Stomach smooth muscle (tissue), 2 donors: ENCODE results near the gene LRRC31.

Source experiments
- H3K27ac ChIP-seq: one replicate; pipeline ENCODE4 v1.7.0; 2013; ENCODE audit warnings: mild to moderate bottlenecking, low read length, inconsistent platforms
- H3K27me3 ChIP-seq, 2 donors: one replicate each; pipeline ENCODE4 v1.7.0; 2013; ENCODE audit warnings: low read length in 2 of 2; ENCODE audit not compliant: insufficient read depth in 2 of 2, control insufficient read depth in 1 of 2
- H3K36me3 ChIP-seq, 2 donors: one replicate each; pipeline ENCODE4 v1.7.0; 2013; ENCODE audit warnings: low read length in 2 of 2; ENCODE audit not compliant: control insufficient read depth in 2 of 2, insufficient read depth in 2 of 2
- H3K4me1 ChIP-seq: one replicate; pipeline ENCODE4 v1.7.0; 2013; ENCODE audit warnings: low read length; ENCODE audit not compliant: control insufficient read depth, insufficient read depth
- H3K4me3 ChIP-seq, 2 donors: one replicate each; pipeline ENCODE4 v1.7.0; 2013; ENCODE audit warnings: low read length in 2 of 2
- H3K9ac ChIP-seq, 2 donors: one replicate each; pipeline ENCODE4 v1.7.0; 2013; ENCODE audit warnings: low read length in 2 of 2, mild to moderate bottlenecking in 1 of 2
- H3K9me3 ChIP-seq, 2 donors: one replicate each; pipeline ENCODE4 v1.7.0; 2013; ENCODE audit warnings: low read length in 2 of 2; ENCODE audit not compliant: control insufficient read depth in 2 of 2
- donor health status: healthy.
- donor health status: Pancreatic carcinoma.

Gene LRRC31

DNA sequence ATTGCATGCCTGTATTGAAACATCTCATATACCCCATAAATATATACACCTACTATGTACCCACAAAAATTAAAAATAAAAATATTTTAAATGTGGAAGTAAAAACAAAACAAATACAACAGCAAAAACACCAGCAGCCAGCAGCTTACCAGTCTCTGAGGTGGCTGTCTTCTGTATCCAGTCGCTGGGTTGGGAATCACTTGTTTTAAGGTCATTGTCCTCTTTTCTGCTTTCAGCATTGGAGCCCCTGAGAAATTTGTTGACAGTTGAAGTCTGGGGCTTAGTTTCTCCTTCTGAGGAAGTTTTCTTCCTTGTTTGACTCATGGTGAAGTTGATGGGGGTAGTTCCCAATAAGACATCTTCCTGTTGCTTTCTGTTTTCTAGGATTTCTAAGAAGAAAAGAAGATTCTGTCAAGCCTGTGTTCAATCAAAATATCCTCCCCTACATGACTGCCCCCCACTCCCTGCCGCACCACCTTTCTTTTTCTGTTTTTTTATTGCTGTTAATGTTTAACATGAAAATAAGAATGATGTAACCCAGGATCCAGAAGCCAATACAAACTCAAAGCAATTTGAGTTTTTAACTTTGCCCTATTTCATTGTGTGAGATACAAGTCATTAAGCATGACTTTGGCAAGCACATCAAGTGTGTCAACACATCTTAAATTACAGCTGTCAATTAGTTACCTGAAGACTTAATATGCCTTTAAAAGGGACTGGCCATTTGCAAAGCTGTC lies at the start of gene LRRC31:
Gene LRRC31 (minus strand): TSS at position 452 of the 737 bp plus-strand sequence. CDS start 128 bp downstream, at position 324.
- Histone ChIP-seq H3K9ac (no peak within 1 kb of the TSS), H3K4me3 (no peak within 1 kb of the TSS), H3K27ac (no peak within 1 kb of the TSS), H3K9me3 (no peaks in the 10 kb centered on the region), H3K27me3 (no peaks in the 10 kb centered on the region), H3K4me1 (no peaks in the 10 kb centered on the region), H3K36me3 (no peaks in the 10 kb centered on the region)

DNA sequence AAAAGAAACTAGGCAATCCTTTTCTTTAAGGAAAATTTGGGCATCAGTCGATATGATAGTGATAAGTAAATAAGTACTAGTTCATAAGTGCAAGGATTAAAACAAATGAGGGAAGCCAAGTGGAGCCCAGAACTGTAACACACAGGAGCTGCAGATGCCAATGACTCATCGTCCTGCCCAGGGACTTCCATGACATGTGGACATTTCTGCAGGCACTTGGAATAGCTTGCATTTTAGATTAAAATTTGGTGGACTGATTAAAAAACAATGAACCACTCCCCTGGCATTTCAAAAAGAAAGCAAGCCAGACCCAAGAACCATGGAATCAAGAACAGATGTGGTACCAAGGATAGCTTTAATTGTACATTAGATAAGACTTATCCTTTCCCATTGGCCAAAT lies 44.6 kb upstream of the LRRC31 start:
- no peak overlapping the region for H3K4me3 ChIP-seq
- no peaks in the 10 kb centered on the region for H3K27me3 ChIP-seq
- H3K9ac ChIP-seq, result no peak overlapping the region
- H3K4me1 ChIP-seq, result no peaks in the 10 kb centered on the region
- no peaks in the 10 kb centered on the region for H3K36me3 ChIP-seq
- H3K9me3 ChIP-seq, result no peaks in the 10 kb centered on the region
- no peak overlapping the region for H3K27ac ChIP-seq

DNA sequence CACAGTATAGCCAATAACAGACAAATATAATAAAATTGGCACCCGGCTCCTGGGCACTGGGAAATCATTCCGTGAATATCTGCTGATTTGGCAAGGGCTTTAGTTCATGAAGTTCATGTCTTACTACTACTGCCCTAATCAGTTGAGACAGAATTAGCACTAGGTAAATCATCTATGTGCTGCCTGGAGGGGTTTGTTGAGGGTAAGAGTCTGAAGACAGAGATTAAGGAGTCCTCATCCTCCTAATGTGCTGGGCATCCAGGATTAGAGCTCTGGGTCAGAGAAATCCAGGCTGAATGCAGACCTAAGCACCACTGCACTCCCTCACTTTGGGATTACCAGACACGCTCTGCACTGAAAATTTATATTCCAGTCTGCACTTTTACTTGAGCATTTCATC lies 43.6 kb upstream of the LRRC31 start:
- no peaks in the 10 kb centered on the region for H3K4me1 ChIP-seq
- no peak overlapping the region for H3K9ac ChIP-seq

DNA sequence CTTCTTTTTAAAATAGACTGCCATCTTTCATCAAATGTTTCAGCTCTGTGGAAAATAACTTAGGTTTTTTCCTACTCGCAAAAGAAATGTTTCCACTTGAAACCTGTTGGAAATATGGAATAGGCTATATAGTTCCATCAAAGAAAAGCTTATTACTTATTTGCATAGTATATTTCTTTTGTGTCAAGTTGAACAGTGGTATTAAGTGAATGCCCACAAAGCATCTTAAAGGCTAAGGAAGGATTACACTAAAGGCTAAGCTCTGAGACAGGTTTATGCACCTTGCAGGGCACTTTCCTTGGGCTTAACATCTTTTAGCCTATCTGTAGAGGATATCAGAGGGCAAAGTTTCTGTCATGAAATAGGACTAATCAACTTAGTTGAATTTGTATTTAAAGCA lies 41.5 kb upstream of the LRRC31 start, which contains the start of gene SAMD7:
Gene SAMD7 (plus strand): TSS at position 301 of the 400 bp plus-strand sequence. CDS start 7,927 bp downstream, outside the sequence.
- Histone ChIP-seq H3K4me1 (no peaks in the 10 kb centered on the region), H3K9me3 (no peaks in the 10 kb centered on the region)

More for the DNA sequence above, 43.6 kb upstream of the LRRC31 start:
- H3K9me3 ChIP-seq, result no peaks in the 10 kb centered on the region
- no peak overlapping the region for H3K4me3 ChIP-seq
- H3K36me3 ChIP-seq, result no peaks in the 10 kb centered on the region
- no peaks in the 10 kb centered on the region for H3K27me3 ChIP-seq
- no peak overlapping the region for H3K27ac ChIP-seq

DNA sequence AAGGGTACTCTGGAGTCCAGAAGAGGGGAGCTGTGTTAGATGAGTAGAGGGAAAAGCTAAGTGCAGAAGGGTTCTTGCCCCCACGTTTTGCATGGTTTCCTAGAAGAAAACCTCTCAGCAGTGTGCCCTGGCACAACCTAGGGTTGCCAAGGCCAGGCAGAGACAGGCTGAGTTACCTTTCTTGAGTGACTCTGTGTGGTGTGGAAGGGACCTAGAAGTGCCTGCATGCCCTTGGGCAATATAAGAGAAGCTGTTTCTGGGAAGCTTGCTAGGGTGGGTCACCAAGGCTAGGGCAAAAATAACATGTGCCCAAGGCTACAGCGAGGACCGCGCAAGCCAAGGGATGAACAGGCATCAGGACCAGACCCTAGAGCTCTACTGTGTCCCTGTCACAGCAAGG lies 38.2 kb upstream of the LRRC31 start:
- Histone ChIP-seq H3K9ac (no peak overlapping the region), H3K27me3 (no peaks in the 10 kb centered on the region), H3K4me3 (no peak overlapping the region), H3K36me3 (no peaks in the 10 kb centered on the region), H3K27ac (no peak overlapping the region), H3K4me1 (no peaks in the 10 kb centered on the region), H3K9me3 (no peaks in the 10 kb centered on the region)

More for the DNA sequence above, 41.5 kb upstream of the LRRC31 start, which contains the start of gene SAMD7:
- Histone ChIP-seq H3K9ac (no peak within 1 kb of the TSS), H3K4me3 (no peak within 1 kb of the TSS), H3K36me3 (no peaks in the 10 kb centered on the region), H3K27ac (no peak within 1 kb of the TSS), H3K27me3 (no peaks in the 10 kb centered on the region)

GRCh38 chr3:169907476-169907875 lies 37.7 kb upstream of the LRRC31 start:
- H3K9me3 ChIP-seq, result no peaks in the 10 kb centered on the region
- H3K27ac ChIP-seq, result no peak overlapping the region

GRCh38 chr3:169905404-169905803 lies 35.7 kb upstream of the LRRC31 start:
- Histone ChIP-seq H3K27ac (no peak overlapping the region), H3K4me1 (no peaks in the 10 kb centered on the region), H3K4me3 (no peak overlapping the region), H3K9me3 (peaks cover 3 to 4% of the 10 kb centered on the region in 2 donors), H3K36me3 (no peaks in the 10 kb centered on the region), H3K27me3 (no peaks in the 10 kb centered on the region), H3K9ac (no peak overlapping the region)

More at GRCh38 chr3:169907476-169907875, 37.7 kb upstream of the LRRC31 start:
- Histone ChIP-seq H3K4me1 (no peaks in the 10 kb centered on the region), H3K27me3 (no peaks in the 10 kb centered on the region), H3K4me3 (no peak overlapping the region), H3K9ac (no peak overlapping the region), H3K36me3 (no peaks in the 10 kb centered on the region)

DNA sequence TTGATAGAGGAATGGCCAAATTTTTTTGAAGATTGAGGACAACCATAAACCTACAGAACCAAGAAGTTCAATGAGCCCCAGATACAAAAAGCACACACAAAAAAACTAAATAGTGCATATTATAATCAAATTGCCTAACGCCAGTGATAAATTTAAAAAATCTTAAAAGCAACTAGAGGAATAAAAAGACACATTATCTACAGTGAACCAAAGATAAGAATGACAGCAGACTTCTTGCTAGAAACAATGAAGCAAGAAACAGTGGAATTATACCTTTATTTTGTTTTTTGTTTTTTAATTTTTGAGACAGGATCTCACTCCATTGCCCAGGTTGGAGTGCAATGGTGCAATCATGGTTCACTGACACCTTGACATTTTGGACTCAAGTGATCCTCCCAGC lies 31.7 kb upstream of the LRRC31 start:
- H3K36me3 ChIP-seq, result no peaks in the 10 kb centered on the region
- H3K4me3 ChIP-seq, result no peak overlapping the region
- H3K9ac ChIP-seq, result no peak overlapping the region
- no peak overlapping the region for H3K27ac ChIP-seq
- H3K27me3 ChIP-seq, result no peaks in the 10 kb centered on the region
- no peaks in the 10 kb centered on the region for H3K4me1 ChIP-seq
- H3K9me3 ChIP-seq, result peaks cover 3 to 4% of the 10 kb centered on the region in 2 donors

DNA sequence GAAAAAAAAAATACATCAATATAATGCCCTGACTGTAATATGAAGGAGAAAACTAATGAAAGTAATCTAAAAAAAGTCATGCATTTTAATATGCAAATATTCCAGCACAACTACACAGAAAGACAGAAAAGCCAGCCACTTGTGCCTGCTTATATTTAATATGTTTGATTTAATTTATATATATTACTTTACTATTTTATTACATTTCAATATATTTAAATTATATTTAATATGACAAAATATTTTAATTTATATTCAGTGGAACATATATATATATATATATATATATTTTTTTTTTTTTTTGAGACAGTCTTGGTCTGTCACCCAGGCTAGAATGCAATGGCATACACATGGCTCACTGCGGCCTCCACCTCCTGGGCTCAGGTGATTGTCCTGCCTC lies 27.5 kb upstream of the LRRC31 start:
- H3K27ac ChIP-seq, result no peak overlapping the region
- no peak overlapping the region for H3K4me3 ChIP-seq
- peaks cover 3 to 4% of the 10 kb centered on the region in 2 donors for H3K9me3 ChIP-seq
- H3K9ac ChIP-seq, result no peak overlapping the region
- H3K27me3 ChIP-seq, result no peaks in the 10 kb centered on the region
- no peaks in the 10 kb centered on the region for H3K4me1 ChIP-seq
- no peaks in the 10 kb centered on the region for H3K36me3 ChIP-seq

DNA sequence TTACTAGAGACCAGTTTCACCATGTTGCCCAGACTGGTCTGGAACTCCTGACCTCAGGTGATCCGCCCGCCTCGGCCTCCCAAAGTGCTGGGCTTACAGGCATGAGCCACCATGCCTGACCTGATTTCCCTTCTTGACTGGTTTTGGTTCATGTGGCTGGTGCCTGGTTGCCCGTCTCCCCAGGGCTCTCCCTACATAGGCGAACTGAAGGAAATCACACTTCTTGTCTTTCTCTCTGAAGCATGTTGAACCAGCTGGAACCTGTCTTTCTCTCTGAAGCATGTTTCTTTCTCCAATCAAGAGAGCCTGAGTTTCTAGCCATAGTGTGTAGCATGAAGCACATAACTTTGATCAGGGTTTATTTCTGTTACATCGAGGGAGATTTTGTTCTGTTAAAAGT lies 25.3 kb upstream of the LRRC31 start:
- Histone ChIP-seq H3K9ac (no peak overlapping the region), H3K36me3 (no peaks in the 10 kb centered on the region)

DNA sequence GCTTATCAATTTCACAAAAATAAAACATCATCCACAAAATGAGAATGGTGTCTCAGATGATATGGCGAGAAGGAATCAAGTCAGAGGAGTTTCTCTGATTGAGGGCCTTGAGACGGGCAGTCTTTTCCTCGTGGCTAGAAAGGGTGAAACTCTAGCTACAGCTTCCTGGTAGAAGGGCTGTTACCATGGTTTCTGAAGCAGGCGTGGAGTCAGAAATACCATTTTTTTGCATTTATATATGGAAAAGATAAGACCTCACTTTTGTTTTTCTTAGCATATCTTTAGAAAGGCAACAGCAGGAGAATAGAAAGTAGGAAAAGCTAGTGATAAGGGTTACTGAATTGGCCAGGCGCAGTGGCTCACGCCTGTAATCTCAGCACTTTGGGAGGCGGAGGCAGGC lies 24.4 kb upstream of the LRRC31 start:
- Histone ChIP-seq H3K27me3 (no peaks in the 10 kb centered on the region), H3K4me3 (no peak overlapping the region), H3K36me3 (no peaks in the 10 kb centered on the region), H3K4me1 (no peaks in the 10 kb centered on the region), H3K9ac (no peak overlapping the region), H3K27ac (no peak overlapping the region), H3K9me3 (no peaks in the 10 kb centered on the region)

More for the DNA sequence above, 25.3 kb upstream of the LRRC31 start:
- Histone ChIP-seq H3K27me3 (no peaks in the 10 kb centered on the region), H3K9me3 (no peaks in the 10 kb centered on the region), H3K4me3 (no peak overlapping the region), H3K27ac (no peak overlapping the region), H3K4me1 (no peaks in the 10 kb centered on the region)
